SK-N-SH treated with all-trans-retinoic acid at 6 μM for 48 hours (cell line): ENCODE results near the gene TMA7.

Experiments used
- BACH2 ChIP-seq: fragments of 250-450 bp; sonication (Bioruptor Pico); IDR thresholded peaks from 2 replicates; pipeline ENCODE4 v1.9.0; 2021; ENCODE audit warnings: mild to moderate bottlenecking, borderline replicate concordance
- CSDC2 ChIP-seq: fragments of 250-450 bp; sonication (Bioruptor Pico); IDR thresholded peaks from 2 replicates; pipeline ENCODE4 v1.5.0; 2020; ENCODE audit warnings: mild to moderate bottlenecking, moderate library complexity
- GLIS3 ChIP-seq: fragments of 250-450 bp; sonication (Bioruptor Pico); IDR thresholded peaks from 2 replicates; pipeline ENCODE4 v1.5.0; 2020; ENCODE audit warnings: mild to moderate bottlenecking, moderate library complexity
- ISL1 ChIP-seq: fragments of 250-450 bp; sonication (Bioruptor Pico); IDR thresholded peaks from 2 replicates; pipeline ENCODE4 v2.1.2; 2022; ENCODE audit warnings: mild to moderate bottlenecking, moderate library complexity
- TCF4 ChIP-seq: fragments of 250-450 bp; sonication (Bioruptor Pico); IDR thresholded peaks from 2 replicates; pipeline ENCODE4 v1.8.0; 2021; ENCODE audit warnings: mild to moderate bottlenecking, moderate library complexity, borderline replicate concordance
- ZC3H10 ChIP-seq: fragments of 250-450 bp; sonication (Bioruptor Pico); IDR thresholded peaks from 2 replicates; pipeline ENCODE4 v1.5.1; 2021; ENCODE audit warnings: mild to moderate bottlenecking, moderate library complexity
- ZFP3 ChIP-seq: fragments of 250-450 bp; sonication (Bioruptor Pico); IDR thresholded peaks from 2 replicates; pipeline ENCODE4 v1.5.0; 2020; ENCODE audit warnings: mild to moderate bottlenecking, moderate library complexity
- ZNF565 ChIP-seq: fragments of 450-650 bp; formaldehyde crosslinking; conservative IDR thresholded peaks from 2 replicates; pipeline ENCODE4 v1.5.0; 2020; ENCODE audit warnings: low read depth, mild to moderate bottlenecking, moderate library complexity
- ZNF8 ChIP-seq: fragments of 450-650 bp; formaldehyde crosslinking; IDR thresholded peaks from 2 replicates; pipeline ENCODE4 v1.5.0; 2020; ENCODE audit warnings: mild to moderate bottlenecking, moderate library complexity
- TF ChIP-seq, protein P1 (sequence below): fragments of 250-450 bp; sonication (Bioruptor Pico); IDR thresholded peaks from 2 replicates; pipeline ENCODE4 v1.5.1; 2020; ENCODE audit warnings: low read depth, mild to moderate bottlenecking, moderate library complexity
- TF ChIP-seq, protein P2 (sequence below): fragments of 250-450 bp; sonication (Bioruptor Pico); IDR thresholded peaks from 2 replicates; pipeline ENCODE4 v1.5.0; 2020; ENCODE audit warnings: mild to moderate bottlenecking, moderate library complexity
- TF ChIP-seq, protein P3 (sequence below): fragments of 250-450 bp; sonication (Bioruptor Pico); IDR thresholded peaks from 2 replicates; pipeline ENCODE4 v1.8.0; 2020; ENCODE audit warnings: mild to moderate bottlenecking, moderate library complexity, borderline replicate concordance
- TF ChIP-seq, protein P4 (sequence below): fragments of 250-450 bp; sonication (Bioruptor Pico); IDR thresholded peaks from 2 replicates; pipeline ENCODE4 v1.5.1; 2021; ENCODE audit warnings: mild to moderate bottlenecking, moderate library complexity

DNA sequence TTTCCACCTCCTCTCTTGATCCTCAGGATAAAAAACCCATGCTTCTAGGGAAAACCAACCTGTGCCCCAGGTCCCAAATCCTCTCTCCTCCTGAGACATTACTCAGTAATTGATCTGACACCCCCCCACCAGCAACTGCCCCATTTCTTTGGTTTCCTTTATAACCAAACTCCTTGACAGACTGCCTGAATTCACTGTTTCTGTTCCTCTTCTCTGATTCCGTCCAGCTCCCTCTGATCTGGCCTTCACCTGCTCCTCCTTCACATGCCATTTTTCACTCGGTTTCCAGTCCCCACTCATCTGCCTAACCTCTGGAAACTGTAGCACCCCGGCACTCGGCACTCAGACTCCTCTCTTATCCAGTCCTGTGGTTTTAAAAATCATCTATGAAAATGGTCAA is 2.2 kb upstream of the TMA7 start:
- TF ChIP-seq, protein P1, sequence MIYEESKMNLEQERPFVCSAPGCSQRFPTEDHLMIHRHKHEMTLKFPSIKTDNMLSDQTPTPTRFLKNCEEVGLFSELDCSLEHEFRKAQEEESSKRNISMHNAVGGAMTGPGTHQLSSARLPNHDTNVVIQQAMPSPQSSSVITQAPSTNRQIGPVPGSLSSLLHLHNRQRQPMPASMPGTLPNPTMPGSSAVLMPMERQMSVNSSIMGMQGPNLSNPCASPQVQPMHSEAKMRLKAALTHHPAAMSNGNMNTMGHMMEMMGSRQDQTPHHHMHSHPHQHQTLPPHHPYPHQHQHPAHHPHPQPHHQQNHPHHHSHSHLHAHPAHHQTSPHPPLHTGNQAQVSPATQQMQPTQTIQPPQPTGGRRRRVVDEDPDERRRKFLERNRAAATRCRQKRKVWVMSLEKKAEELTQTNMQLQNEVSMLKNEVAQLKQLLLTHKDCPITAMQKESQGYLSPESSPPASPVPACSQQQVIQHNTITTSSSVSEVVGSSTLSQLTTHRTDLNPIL: no peak
- TF ChIP-seq CSDC2 (CRISPR knock-in tag) (no peak), ZFP3 (CRISPR knock-in tag) (no peak), ZNF8 (CRISPR knock-in tag) (no peak), TCF4 (CRISPR knock-in tag) (no peak), GLIS3 (CRISPR knock-in tag) (no peak), ZNF565 (CRISPR knock-in tag) (no peak), ZC3H10 (CRISPR knock-in tag) (no peak), BACH2 (CRISPR knock-in tag) (no peak), ISL1 (no peak)
- TF ChIP-seq, protein P2, sequence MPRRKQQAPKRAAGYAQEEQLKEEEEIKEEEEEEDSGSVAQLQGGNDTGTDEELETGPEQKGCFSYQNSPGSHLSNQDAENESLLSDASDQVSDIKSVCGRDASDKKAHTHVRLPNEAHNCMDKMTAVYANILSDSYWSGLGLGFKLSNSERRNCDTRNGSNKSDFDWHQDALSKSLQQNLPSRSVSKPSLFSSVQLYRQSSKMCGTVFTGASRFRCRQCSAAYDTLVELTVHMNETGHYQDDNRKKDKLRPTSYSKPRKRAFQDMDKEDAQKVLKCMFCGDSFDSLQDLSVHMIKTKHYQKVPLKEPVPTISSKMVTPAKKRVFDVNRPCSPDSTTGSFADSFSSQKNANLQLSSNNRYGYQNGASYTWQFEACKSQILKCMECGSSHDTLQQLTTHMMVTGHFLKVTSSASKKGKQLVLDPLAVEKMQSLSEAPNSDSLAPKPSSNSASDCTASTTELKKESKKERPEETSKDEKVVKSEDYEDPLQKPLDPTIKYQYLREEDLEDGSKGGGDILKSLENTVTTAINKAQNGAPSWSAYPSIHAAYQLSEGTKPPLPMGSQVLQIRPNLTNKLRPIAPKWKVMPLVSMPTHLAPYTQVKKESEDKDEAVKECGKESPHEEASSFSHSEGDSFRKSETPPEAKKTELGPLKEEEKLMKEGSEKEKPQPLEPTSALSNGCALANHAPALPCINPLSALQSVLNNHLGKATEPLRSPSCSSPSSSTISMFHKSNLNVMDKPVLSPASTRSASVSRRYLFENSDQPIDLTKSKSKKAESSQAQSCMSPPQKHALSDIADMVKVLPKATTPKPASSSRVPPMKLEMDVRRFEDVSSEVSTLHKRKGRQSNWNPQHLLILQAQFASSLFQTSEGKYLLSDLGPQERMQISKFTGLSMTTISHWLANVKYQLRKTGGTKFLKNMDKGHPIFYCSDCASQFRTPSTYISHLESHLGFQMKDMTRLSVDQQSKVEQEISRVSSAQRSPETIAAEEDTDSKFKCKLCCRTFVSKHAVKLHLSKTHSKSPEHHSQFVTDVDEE (CRISPR knock-in tag): no peak
- TF ChIP-seq, protein P3, sequence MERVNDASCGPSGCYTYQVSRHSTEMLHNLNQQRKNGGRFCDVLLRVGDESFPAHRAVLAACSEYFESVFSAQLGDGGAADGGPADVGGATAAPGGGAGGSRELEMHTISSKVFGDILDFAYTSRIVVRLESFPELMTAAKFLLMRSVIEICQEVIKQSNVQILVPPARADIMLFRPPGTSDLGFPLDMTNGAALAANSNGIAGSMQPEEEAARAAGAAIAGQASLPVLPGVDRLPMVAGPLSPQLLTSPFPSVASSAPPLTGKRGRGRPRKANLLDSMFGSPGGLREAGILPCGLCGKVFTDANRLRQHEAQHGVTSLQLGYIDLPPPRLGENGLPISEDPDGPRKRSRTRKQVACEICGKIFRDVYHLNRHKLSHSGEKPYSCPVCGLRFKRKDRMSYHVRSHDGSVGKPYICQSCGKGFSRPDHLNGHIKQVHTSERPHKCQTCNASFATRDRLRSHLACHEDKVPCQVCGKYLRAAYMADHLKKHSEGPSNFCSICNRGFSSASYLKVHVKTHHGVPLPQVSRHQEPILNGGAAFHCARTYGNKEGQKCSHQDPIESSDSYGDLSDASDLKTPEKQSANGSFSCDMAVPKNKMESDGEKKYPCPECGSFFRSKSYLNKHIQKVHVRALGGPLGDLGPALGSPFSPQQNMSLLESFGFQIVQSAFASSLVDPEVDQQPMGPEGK (CRISPR knock-in tag): no peak
- TF ChIP-seq, protein P4, sequence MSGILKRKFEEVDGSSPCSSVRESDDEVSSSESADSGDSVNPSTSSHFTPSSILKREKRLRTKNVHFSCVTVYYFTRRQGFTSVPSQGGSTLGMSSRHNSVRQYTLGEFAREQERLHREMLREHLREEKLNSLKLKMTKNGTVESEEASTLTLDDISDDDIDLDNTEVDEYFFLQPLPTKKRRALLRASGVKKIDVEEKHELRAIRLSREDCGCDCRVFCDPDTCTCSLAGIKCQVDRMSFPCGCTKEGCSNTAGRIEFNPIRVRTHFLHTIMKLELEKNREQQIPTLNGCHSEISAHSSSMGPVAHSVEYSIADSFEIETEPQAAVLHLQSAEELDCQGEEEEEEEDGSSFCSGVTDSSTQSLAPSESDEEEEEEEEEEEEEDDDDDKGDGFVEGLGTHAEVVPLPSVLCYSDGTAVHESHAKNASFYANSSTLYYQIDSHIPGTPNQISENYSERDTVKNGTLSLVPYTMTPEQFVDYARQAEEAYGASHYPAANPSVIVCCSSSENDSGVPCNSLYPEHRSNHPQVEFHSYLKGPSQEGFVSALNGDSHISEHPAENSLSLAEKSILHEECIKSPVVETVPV: no peak
